Thoracic aorta (tissue), 2 donors: Measurements from ENCODE around the gene FBXL14. TPM values are rescaled to one million over a fixed set of nuclear protein-coding genes. Genes with fewer than 3 reads are reported as not detected.

Experiments
- ATAC-seq: fragments of 150-250 bp; one replicate; pipeline ENCODE4 v1.8.0; 2017; ENCODE audit warnings: low read depth; ENCODE audit not compliant: insufficient number of reproducible peaks, low FRiP score
- DNase-seq: peaks from one replicate; pipeline ENCODE4 v3.0.0-alpha.2; 2020; ENCODE audit warnings: low spot score
- H3K27ac ChIP-seq, 2 donors: fragments of 200-600 bp; sonication (generic); 1 replicate in 1 of 2; 2 replicates in 1 of 2; pipeline ENCODE4 v1.5.1; 2016; ENCODE audit warnings: mild to moderate bottlenecking in 2 of 2, moderate library complexity in 2 of 2
- H3K27me3 ChIP-seq: fragments of 200-600 bp; sonication (generic); replicated peaks from 2 replicates; pipeline ENCODE4 v1.6.0; 2016; ENCODE audit warnings: mild to moderate bottlenecking; ENCODE audit not compliant: insufficient read depth
- H3K36me3 ChIP-seq: fragments of 200-600 bp; sonication (generic); one replicate; pipeline ENCODE4 v1.5.1; 2016
- H3K4me1 ChIP-seq, 2 donors: fragments of 200-600 bp; sonication (generic); 1 replicate in 1 of 2; 2 replicates in 1 of 2; pipeline versions ENCODE4 v1.5.1 to v1.6.0; 2016; ENCODE audit warnings: low read depth in 2 of 2, mild to moderate bottlenecking in 1 of 2; ENCODE audit not compliant: control insufficient read depth in 1 of 2
- H3K4me3 ChIP-seq: fragments of 200-600 bp; sonication (generic); 2 replicates; pipeline ENCODE4 v1.5.1; 2016; ENCODE audit warnings: mild to moderate bottlenecking
- H3K9me3 ChIP-seq: fragments of 200-600 bp; sonication (generic); 2 replicates; pipeline ENCODE4 v1.5.1; 2016
- total RNA-seq, 2 donors: library from RNA; depleted of rRNA; stranded (reverse); fragments of >200 nt; gene quantifications; one replicate each; pipeline versions ENCODE4 v1.1.0 to v1.2.3, GENCODE V29; 2016
- TF ChIP-seq, protein P1 (sequence below): fragments of 200-600 bp; sonication (generic); IDR thresholded peaks from one replicate; pipeline ENCODE4 v1.5.1; 2019; ENCODE audit warnings: antibody characterized with exemption

The FBXL14 gene
- total RNA-seq, 2 donors from 2014 or later = 15.0 to 17.0 TPM

DNA sequence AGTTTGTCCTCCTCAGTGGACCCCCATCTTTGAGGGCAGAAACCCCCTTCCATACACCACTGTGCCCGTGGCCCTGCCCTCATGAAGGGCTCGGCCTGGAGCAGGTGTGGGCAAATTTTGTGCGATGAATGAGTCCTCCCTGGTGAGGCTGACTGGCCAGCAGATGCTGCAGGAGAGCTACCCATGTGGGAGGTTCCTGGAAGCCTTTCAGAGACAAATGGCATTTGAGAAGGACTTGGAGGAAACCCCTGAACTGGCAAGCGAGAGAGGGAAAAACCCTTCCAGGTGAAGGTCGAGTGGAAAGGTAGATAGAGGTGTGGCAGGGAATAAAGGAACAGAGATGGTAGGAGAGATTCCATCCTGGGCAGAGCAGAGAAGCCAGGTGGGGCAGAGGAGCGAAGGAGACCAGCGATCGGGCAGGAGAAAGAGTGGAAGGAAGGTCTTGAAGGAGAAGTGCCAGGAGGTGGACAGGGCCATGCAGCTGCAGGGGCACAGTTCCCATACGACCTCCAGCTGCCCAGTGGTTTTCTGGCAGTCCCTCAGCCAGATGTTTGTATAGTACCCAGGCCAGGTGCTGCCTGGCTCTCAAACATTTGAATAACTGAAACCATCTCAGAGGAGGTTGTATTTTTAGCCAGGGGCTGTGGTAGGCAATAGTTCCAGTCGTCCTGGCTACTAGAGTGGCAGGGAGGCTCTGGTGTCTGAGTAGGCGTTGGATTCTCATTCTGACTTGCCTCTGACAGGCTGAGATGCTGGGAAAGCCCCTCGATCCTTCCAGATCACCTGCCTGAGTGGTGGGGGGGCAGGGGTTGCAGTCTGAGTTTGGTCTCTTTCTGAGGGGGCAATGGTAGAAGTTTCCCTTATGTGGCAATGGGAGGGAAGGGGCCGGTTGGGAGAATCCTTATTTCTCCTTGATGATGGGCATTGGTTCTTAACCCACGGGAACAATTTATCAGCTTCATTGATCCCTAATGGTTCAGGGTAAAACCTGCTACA lies 40.1 kb downstream of the FBXL14 start:
- no peak overlapping the region for H3K4me3 ChIP-seq
- no peak overlapping the region for H3K27ac ChIP-seq
- DNase-seq (no peak), ATAC-seq (no peak)
- no peaks in the 10 kb centered on the region for H3K36me3 ChIP-seq
- no peaks in the 10 kb centered on the region for H3K27me3 ChIP-seq
- no peaks in the 10 kb centered on the region for H3K4me1 ChIP-seq
- TF ChIP-seq, protein P1, sequence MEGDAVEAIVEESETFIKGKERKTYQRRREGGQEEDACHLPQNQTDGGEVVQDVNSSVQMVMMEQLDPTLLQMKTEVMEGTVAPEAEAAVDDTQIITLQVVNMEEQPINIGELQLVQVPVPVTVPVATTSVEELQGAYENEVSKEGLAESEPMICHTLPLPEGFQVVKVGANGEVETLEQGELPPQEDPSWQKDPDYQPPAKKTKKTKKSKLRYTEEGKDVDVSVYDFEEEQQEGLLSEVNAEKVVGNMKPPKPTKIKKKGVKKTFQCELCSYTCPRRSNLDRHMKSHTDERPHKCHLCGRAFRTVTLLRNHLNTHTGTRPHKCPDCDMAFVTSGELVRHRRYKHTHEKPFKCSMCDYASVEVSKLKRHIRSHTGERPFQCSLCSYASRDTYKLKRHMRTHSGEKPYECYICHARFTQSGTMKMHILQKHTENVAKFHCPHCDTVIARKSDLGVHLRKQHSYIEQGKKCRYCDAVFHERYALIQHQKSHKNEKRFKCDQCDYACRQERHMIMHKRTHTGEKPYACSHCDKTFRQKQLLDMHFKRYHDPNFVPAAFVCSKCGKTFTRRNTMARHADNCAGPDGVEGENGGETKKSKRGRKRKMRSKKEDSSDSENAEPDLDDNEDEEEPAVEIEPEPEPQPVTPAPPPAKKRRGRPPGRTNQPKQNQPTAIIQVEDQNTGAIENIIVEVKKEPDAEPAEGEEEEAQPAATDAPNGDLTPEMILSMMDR = no peak
- H3K9me3 ChIP-seq = no peaks in the 10 kb centered on the region

DNA sequence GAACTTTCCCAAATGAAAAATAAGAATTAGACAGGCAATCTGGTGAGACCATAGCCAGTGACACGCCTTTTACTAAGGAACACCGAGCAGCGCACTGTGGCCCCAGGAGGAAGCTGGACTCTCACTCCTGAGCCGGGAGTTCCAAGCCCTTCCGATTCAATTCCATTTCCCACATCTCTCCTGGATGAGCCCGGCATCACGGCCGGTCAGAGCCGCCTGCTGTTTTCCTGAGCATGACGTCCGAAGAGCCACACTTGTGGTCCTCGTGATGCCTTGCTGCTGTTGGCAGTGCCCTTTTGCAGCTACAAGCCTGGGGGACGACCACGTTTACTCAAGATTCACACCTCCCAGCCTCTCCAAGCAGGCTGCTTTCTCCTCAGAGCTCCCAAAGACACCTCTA lies 40.8 kb downstream of the FBXL14 start:
- H3K4me3 ChIP-seq = no peak overlapping the region
- no peak for ATAC-seq

DNA sequence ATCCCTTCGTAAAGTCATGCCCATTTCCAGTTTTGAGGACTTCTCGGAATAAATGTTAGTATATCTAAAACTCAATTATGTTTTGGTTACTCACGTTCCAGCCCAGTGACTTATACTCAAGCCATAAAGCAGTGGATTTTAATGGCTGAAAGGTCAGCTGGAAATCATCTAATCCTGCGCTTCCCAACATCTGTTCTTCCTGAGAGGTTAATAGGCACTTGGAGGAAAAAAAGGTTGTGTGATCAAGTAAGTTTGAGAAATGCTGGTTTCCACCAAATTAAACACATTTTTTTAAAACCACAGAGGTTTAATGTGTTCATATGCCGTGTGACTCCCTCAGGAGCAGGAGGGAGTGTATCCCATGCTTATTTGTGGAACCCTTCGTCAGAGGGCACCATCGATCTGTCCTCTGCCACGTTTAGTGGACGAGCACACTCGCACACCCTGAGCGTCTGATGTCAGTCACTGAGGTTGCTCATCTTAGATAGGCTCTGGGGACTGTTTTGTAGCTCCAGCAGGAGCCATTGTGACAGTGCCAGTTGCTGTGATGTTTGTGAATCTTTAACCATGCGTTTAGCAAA lies 41.4 kb downstream of the FBXL14 start:
- ATAC-seq (no peak), DNase-seq (no peak)
- H3K9me3 ChIP-seq = no peaks in the 10 kb centered on the region
- H3K27me3 ChIP-seq = no peaks in the 10 kb centered on the region
- TF ChIP-seq, protein P1 = no peak
- no peak overlapping the region for H3K4me3 ChIP-seq
- no peaks in the 10 kb centered on the region for H3K4me1 ChIP-seq
- no peaks in the 10 kb centered on the region for H3K36me3 ChIP-seq
- no peak overlapping the region for H3K27ac ChIP-seq

More for the DNA sequence above, 40.8 kb downstream of the FBXL14 start:
- H3K27ac ChIP-seq = no peak overlapping the region
- no peak for DNase-seq
- no peaks in the 10 kb centered on the region for H3K4me1 ChIP-seq
- TF ChIP-seq, protein P1 = no peak
- no peaks in the 10 kb centered on the region for H3K27me3 ChIP-seq
- H3K9me3 ChIP-seq = no peaks in the 10 kb centered on the region
- H3K36me3 ChIP-seq = no peaks in the 10 kb centered on the region

DNA sequence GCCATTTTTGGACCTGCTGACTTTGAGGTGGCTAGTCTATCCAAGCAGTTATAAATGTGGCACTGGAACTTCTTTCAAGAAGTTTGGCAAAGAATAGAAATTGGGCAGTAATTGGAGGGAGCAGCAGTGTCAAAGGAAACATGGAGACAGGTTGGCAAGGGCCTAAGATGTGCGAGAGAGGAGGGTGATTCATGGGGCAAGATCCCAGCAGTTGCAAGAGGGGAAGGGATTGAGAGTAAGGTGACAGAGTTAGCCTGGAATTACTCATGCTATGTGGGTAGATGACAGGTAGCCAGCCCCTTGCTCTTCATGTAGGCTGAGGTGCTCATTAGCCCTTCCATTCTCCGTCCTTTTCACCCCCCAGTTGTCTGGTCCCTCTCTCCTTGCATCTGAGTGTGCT lies 42.2 kb downstream of the FBXL14 start:
- Histone ChIP-seq H3K9me3 (no peaks in the 10 kb centered on the region), H3K27me3 (no peaks in the 10 kb centered on the region), H3K4me1 (no peaks in the 10 kb centered on the region), H3K36me3 (no peaks in the 10 kb centered on the region), H3K27ac (no peak overlapping the region), H3K4me3 (no peak overlapping the region)
- DNase-seq (no peak), ATAC-seq (no peak)
- TF ChIP-seq, protein P1 = no peak

DNA sequence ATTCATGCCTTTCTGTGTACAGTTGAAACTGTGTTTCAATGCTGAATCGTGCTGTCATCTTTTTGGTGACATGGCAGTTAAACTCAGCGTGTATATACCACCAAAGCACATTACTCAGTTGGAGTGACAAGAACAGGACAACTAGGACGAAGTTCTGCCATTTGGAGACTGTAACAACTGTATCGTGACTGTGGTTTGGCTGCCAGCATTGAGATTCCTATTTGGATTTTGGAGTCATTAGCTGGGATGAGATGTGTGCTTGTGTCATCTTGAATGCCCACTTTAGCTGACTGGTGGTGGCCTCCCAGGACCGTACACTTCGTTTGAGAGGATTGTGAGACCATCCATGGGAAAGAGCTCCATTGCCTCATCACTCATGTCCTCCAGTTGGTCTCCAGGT lies 42.9 kb downstream of the FBXL14 start:
- Histone ChIP-seq H3K9me3 (no peaks in the 10 kb centered on the region), H3K4me1 (no peaks in the 10 kb centered on the region), H3K36me3 (no peaks in the 10 kb centered on the region), H3K27me3 (no peaks in the 10 kb centered on the region), H3K27ac (no peak overlapping the region), H3K4me3 (no peak overlapping the region)
- no peak for DNase-seq
- TF ChIP-seq, protein P1 = no peak
- ATAC-seq = no peak
